Body of pancreas (tissue), 4 donors: Measurements from ENCODE around the gene SLC12A1. TPM values are rescaled to one million over a fixed set of nuclear protein-coding genes. Genes with fewer than 3 reads are reported as not detected.

Source experiments
- ATAC-seq: fragments of 150-250 bp; one replicate; pipeline ENCODE4 v1.9.1; 2016
- DNase-seq, 4 donors: peaks; one replicate each; pipeline ENCODE4 v3.0.0-alpha.2; 2019
- H3K27ac ChIP-seq, 4 donors: fragments of 200-600 bp; sonication (generic); 1 replicate in 3 of 4; 2 replicates in 1 of 4; pipeline versions ENCODE4 v1.5.1 to v1.6.1; 2016 to 2019; ENCODE audit warnings: mild to moderate bottlenecking in 1 of 4, mixed read lengths in 1 of 4, moderate library complexity in 1 of 4
- H3K27me3 ChIP-seq, 2 donors: fragments of 200-600 bp; sonication (generic); one replicate each; pipeline ENCODE4 v1.6.0; 2016; ENCODE audit warnings: mild to moderate bottlenecking in 1 of 2
- H3K36me3 ChIP-seq, 2 donors: fragments of 200-600 bp; sonication (generic); replicated peaks in 1 of 2; 2 replicates each; pipeline ENCODE4 v1.5.1; 2016; ENCODE audit warnings: low read depth in 2 of 2; ENCODE audit not compliant: insufficient read depth in 1 of 2
- H3K4me1 ChIP-seq: fragments of 200-600 bp; sonication (generic); one replicate; pipeline ENCODE4 v1.6.0; 2016
- H3K4me3 ChIP-seq, 2 donors: fragments of 200-600 bp; sonication (generic); 1 replicate in 1 of 2; 2 replicates in 1 of 2; pipeline ENCODE4 v1.5.1; 2016 to 2019
- H3K9me3 ChIP-seq, 3 donors: fragments of 200-600 bp; sonication (generic); 1 replicate in 2 of 3; 2 replicates in 1 of 3; pipeline ENCODE4 v1.5.1; 2016
- POLR2A ChIP-seq, 3 donors: fragments of 450-650 bp; IDR thresholded peaks; one replicate each; pipeline ENCODE4 v1.6.1; 2016; ENCODE audit warnings: antibody characterized with exemption in 3 of 3, mild to moderate bottlenecking in 2 of 3
- WGBS, 2 donors: methylation state at CpG; one replicate each; pipeline ENCODE4 v1.1.5; 2017; 5-methylcytosine and 5-hydroxymethylcytosine counted together
- intact Hi-C: fragments of 100-400 bp; cut with DNase I; formaldehyde crosslinking; loops from one replicate; pipeline ENCODE4 v1.15.1; 2023
- total RNA-seq, 2 donors: library from RNA; depleted of rRNA; stranded (reverse); fragments of >200 nt; gene quantifications; one replicate each; pipeline ENCODE4 v1.1.0, GENCODE V29; 2016
- TF ChIP-seq, protein P1 (sequence below), 7 experiments: fragments of 450-650 bp in 4 of 7; fragments of 200-600 bp in 3 of 7; sonication (generic) in 3 of 7; IDR thresholded peaks; one replicate each; pipeline ENCODE4 v1.5.1; 2016 to 2019; ENCODE audit warnings: antibody characterized with exemption in 7 of 7

The SLC12A1 gene
- total RNA-seq, 2 donors from 2014 or later: not detected

DNA sequence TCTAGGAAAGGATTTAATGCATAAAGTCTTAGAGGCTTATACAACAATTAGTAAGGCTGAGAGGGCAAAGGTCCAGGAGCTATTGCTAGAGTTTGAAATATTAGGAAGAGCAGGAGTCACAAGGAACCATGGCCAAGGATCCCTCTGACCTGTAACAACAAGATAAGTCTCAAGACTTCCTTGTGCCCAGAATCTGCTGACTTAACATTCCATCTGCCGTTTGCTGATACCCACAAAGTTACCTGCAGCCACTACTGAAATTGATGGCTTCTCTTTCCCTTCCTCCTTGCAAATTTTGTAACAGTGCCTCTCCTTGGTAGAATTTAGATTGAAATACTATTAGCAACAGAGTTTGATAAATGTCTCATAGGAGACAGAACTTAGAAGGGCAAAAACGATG lies 23.4 kb upstream of the SLC12A1 start:
- Histone ChIP-seq H3K27me3 (no peaks in the 10 kb centered on the region), H3K9me3 (no peaks in the 10 kb centered on the region), H3K36me3 (no peaks in the 10 kb centered on the region), H3K4me1 (no peaks in the 10 kb centered on the region), H3K4me3 (no peak overlapping the region), H3K27ac (no peak overlapping the region)
- no peak for ATAC-seq
- 46 to 56% methylated on average over 2 of the region's 2 CpGs for WGBS, 2 donors
- intact Hi-C loops: no loop called here
- no peak for DNase-seq
- no peak for TF ChIP-seq POLR2A (IDR thresholded peaks at IDR 0.05)
- TF ChIP-seq, protein P1, sequence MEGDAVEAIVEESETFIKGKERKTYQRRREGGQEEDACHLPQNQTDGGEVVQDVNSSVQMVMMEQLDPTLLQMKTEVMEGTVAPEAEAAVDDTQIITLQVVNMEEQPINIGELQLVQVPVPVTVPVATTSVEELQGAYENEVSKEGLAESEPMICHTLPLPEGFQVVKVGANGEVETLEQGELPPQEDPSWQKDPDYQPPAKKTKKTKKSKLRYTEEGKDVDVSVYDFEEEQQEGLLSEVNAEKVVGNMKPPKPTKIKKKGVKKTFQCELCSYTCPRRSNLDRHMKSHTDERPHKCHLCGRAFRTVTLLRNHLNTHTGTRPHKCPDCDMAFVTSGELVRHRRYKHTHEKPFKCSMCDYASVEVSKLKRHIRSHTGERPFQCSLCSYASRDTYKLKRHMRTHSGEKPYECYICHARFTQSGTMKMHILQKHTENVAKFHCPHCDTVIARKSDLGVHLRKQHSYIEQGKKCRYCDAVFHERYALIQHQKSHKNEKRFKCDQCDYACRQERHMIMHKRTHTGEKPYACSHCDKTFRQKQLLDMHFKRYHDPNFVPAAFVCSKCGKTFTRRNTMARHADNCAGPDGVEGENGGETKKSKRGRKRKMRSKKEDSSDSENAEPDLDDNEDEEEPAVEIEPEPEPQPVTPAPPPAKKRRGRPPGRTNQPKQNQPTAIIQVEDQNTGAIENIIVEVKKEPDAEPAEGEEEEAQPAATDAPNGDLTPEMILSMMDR (IDR thresholded peaks at IDR 0.05): no peak

GRCh38 chr15:48185529-48185928 lies 20.6 kb upstream of the SLC12A1 start:
- 68 to 69% methylated on average over 3 of the region's 3 CpGs for WGBS, 2 donors
- intact Hi-C loops: no loop called here
- ATAC-seq (no peak), DNase-seq (no peak)
- Histone ChIP-seq H3K27ac (no peak overlapping the region), H3K4me1 (no peaks in the 10 kb centered on the region), H3K27me3 (no peaks in the 10 kb centered on the region), H3K9me3 (no peaks in the 10 kb centered on the region), H3K4me3 (no peak overlapping the region), H3K36me3 (no peaks in the 10 kb centered on the region)
- TF ChIP-seq, protein P1 (IDR thresholded peaks at IDR 0.05): no peak
- TF ChIP-seq POLR2A (IDR thresholded peaks at IDR 0.05): no peak

GRCh38 chr15:48186271-48186670 lies 19.8 kb upstream of the SLC12A1 start:
- intact Hi-C loops: no loop called here
- WGBS, 2 donors: 78 to 89% methylated on average over 3 of the region's 3 CpGs
- Histone ChIP-seq H3K4me1 (peaks cover 1% of the 10 kb centered on the region), H3K27me3 (no peaks in the 10 kb centered on the region), H3K36me3 (no peaks in the 10 kb centered on the region), H3K9me3 (no peaks in the 10 kb centered on the region), H3K27ac (no peak overlapping the region), H3K4me3 (no peak overlapping the region)
- TF ChIP-seq, protein P1 (IDR thresholded peaks at IDR 0.05): no peak
- TF ChIP-seq POLR2A (IDR thresholded peaks at IDR 0.05): no peak
- ATAC-seq (no peak), DNase-seq (no peak)

GRCh38 chr15:48190932-48191573 lies 15.0 kb upstream of the SLC12A1 start:
- 3 to 4% methylated on average over 15 of the region's 15 CpGs for WGBS, 2 donors
- intact Hi-C loops: no loop called here
- Histone ChIP-seq H3K4me3 (no peak overlapping the region), H3K27ac (no peak overlapping the region), H3K36me3 (no peaks in the 10 kb centered on the region), H3K9me3 (no peaks in the 10 kb centered on the region), H3K4me1 (peaks cover 5% of the 10 kb centered on the region), H3K27me3 (no peaks in the 10 kb centered on the region)
- peak; percentile 54 to 80 (median 70) for DNase-seq
- no peak for TF ChIP-seq POLR2A (IDR thresholded peaks at IDR 0.05)
- TF ChIP-seq, protein P1 (IDR thresholded peaks at IDR 0.05): no peak
- peak; percentile 53 for ATAC-seq
